Measurements from ENCODE around the gene AKAP13. TPM values are rescaled to one million over a fixed set of nuclear protein-coding genes. Genes with fewer than 3 reads are reported as not detected.

Gene AKAP13
- total RNA-seq, 4 donors from 2014 or later = 105 to 167 (median 129) TPM

DNA sequence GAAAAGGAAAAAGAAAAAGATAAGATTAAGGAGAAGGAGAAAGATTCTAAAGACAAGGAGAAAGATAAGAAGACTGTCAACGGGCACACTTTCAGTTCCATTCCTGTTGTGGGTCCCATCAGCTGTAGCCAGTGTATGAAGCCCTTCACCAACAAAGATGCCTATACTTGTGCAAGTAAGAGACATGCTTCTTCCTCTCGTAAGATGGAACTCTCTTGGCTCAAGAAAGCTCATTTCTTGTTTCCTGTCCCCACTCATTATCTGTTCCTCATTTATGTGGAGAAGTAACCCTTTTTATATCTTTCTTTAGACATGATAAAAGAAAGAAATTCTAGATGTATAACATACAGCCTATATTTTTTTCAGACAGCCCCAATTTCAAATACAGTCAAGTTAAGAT lies 312.9 kb downstream of the AKAP13 start:
- 64 to 65% methylated on average over 2 of the region's 2 CpGs for WGBS, 2 donors
- no peak overlapping the region for H3K4me3 ChIP-seq (ENCODE audit: low read depth, poor library complexity, severe bottlenecking)
- no peak for DNase-seq (ENCODE audit: low spot score in 2 of 2)
- intact Hi-C loops (cut with DNase I; ENCODE audit: low total_unique reads) = loop anchor here (5.0 kb wide), 1 partner anchor 631 kb away; no protein-coding TSS in a partner anchor
- TF ChIP-seq POLR2A (IDR thresholded peaks at IDR 0.05) = no peak
- no peak for TF ChIP-seq CTCF (IDR thresholded peaks at IDR 0.05)

DNA sequence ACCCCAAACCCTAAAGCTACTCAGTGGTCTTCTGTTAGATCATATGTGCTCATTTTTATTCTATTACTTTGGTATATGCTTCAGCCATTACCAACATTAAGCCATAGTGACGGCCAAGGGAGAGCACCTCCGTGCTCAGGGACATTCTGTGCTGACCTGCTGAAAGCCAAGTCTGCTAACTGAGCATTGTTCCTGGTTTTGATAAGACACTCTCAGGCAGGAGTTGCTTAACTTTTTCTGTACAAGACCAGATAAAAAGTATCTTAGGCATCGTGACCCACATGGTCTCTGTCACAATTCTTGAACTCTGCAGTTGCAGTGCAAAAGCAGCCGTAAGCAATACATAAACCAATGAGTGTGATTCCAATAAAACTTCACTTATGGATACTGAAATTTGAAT lies 313.7 kb downstream of the AKAP13 start:
- H3K4me3 ChIP-seq (ENCODE audit: low read depth, poor library complexity, severe bottlenecking) = no peak overlapping the region
- no peak for DNase-seq (ENCODE audit: low spot score in 2 of 2)
- 78 to 91% methylated on average over 4 of the region's 4 CpGs for WGBS, 2 donors
- TF ChIP-seq CTCF (IDR thresholded peaks at IDR 0.05) (no peak), POLR2A (IDR thresholded peaks at IDR 0.05) (no peak)
- intact Hi-C loops (cut with DNase I; ENCODE audit: low total_unique reads) = loop anchor here (5.0 kb wide), 1 partner anchor 632 kb away; no protein-coding TSS in a partner anchor

DNA sequence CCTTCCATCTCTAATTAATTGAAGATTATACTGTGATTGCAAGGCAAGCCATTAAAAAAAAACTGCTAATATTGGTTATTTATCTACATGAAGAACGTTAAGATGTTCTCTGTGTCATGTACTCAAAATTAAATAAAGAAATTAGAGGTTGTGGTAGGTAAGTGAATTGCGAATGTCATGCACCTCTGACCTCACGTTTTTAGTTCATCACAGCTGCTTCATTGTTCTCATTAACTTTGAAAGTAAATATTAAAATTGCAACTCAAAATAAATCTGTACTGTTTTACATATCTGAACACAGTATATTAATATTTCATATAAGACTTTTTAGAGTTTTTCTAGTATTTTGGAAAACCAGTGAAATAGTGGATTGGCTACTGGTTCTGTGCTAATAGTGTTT lies 320.4 kb downstream of the AKAP13 start:
- 83 to 85% methylated on average over 3 of the region's 3 CpGs for WGBS, 2 donors
- DNase-seq (ENCODE audit: low spot score in 2 of 2) = no peak
- no peak overlapping the region for H3K4me3 ChIP-seq (ENCODE audit: low read depth, poor library complexity, severe bottlenecking)
- intact Hi-C loops (cut with DNase I; ENCODE audit: low total_unique reads) = no loop called here
- TF ChIP-seq CTCF (IDR thresholded peaks at IDR 0.05) (no peak), POLR2A (IDR thresholded peaks at IDR 0.05) (no peak)

DNA sequence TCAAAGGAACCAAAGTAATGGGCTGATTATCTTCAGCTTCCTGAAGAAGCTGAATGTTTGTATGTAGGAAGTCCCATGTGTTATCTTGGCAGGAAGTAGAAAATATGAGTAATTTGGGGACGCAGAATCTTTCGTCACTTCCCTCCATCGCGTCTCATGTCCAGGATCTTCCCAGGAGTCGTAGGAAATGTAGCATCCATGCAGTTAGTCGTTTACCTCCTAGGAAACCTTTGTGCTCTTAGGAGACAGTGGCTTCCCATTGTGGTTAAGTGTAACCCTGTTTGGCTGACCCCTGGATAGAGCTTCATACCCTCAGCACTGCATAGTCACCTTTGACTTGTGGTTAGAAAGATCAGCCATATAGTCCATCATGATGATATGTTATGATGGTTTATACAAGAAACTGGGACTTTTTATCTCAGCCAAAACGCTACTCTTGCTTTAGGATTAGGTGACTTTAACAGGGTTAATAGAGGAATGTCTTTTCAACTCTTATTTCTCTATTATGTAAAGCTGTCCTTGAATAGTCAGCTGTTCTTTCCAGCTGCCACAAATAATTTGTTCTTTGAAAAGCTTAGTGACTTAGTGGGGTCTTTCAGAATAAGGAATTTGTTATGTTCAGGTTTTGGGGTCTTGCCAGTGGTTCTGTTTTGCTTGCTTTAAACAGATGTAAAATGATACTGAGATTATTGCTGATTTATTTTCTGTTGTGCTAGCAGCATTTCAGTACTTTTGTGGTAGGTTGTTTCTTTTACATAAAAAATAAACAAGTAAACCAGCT lies 322.1 kb downstream of the AKAP13 start:
- no peak for DNase-seq (ENCODE audit: low spot score in 2 of 2)
- intact Hi-C loops (cut with DNase I; ENCODE audit: low total_unique reads) = no loop called here
- no peak overlapping the region for H3K4me3 ChIP-seq (ENCODE audit: low read depth, poor library complexity, severe bottlenecking)
- no peak for TF ChIP-seq CTCF (IDR thresholded peaks at IDR 0.05)
- WGBS, 2 donors = 44 to 51% methylated on average over 7 of the region's 7 CpGs

DNA sequence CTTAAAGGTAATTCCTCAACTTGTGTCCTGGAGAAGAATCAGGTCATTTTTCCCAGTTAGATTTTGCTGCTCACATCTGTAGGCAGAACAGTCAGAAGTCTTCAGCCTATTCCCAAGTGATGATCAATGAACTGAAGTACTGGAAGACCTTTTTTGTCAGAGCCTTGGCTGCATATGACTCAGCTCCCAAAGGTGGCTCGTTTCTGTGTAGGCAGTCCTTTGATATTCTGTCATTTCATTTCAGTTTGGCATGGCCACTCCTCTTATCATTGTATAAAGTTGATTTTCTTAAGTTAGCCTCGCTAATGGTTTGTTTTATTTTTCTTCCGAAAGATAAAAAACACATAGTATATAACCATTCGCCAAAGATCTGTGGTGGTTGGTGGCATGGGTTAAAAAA lies 323.7 kb downstream of the AKAP13 start:
- 66 to 71% methylated on average over 4 of the region's 4 CpGs for WGBS, 2 donors
- TF ChIP-seq CTCF (IDR thresholded peaks at IDR 0.05) (no peak), POLR2A (IDR thresholded peaks at IDR 0.05) (no peak)
- intact Hi-C loops (cut with DNase I; ENCODE audit: low total_unique reads) = no loop called here
- no peak for DNase-seq (ENCODE audit: low spot score in 2 of 2)
- no peak overlapping the region for H3K4me3 ChIP-seq (ENCODE audit: low read depth, poor library complexity, severe bottlenecking)
